Right lobe of liver (tissue), 6 donors: ENCODE measurements around the gene CLCN1. TPM values are rescaled to one million over a fixed set of nuclear protein-coding genes. Genes with fewer than 3 reads are reported as not detected.

Experiments
- ATAC-seq, 4 donors: fragments of 200-7000 bp; cut with Tn5 transposase; one replicate each; pipeline ENCODE4 v1.9.1; 2020; ENCODE audit warnings: mild to moderate bottlenecking in 4 of 4, moderate library complexity in 4 of 4
- DNase-seq, 3 donors: peaks; one replicate each; pipeline ENCODE4 v3.0.0-alpha.2; 2020
- H3K27ac ChIP-seq, 3 donors: fragments of 200-600 bp; one replicate each; pipeline ENCODE4 v1.8.0; 2022
- H3K27me3 ChIP-seq, 2 donors: fragments of 200-600 bp; one replicate each; pipeline ENCODE4 v1.8.0; 2022
- H3K36me3 ChIP-seq, 4 donors: fragments of 200-600 bp; sonication (generic) in 1 of 4; one replicate each; pipeline versions ENCODE4 v1.5.1 to v1.8.0; 2017 to 2022; ENCODE audit warnings: control low read depth in 1 of 4
- H3K4me1 ChIP-seq, 4 donors: fragments of 200-600 bp; sonication (generic) in 1 of 4; one replicate each; pipeline versions ENCODE4 v1.5.1 to v1.8.0; 2017 to 2022; ENCODE audit warnings: control low read depth in 1 of 4
- H3K4me3 ChIP-seq, 3 donors: fragments of 200-600 bp; one replicate each; pipeline ENCODE4 v1.8.0; 2022
- H3K9me3 ChIP-seq, 4 donors: fragments of 200-600 bp; sonication (generic) in 1 of 4; one replicate each; pipeline versions ENCODE4 v1.5.1 to v1.8.0; 2017 to 2022; ENCODE audit warnings: control low read depth in 1 of 4
- CTCF ChIP-seq, 4 donors: fragments of 200-600 bp in 3 of 4; fragments of 450-650 bp in 1 of 4; IDR thresholded peaks; one replicate each; pipeline versions ENCODE4 v1.5.1 to v1.8.0; 2016 to 2022; ENCODE audit warnings: antibody characterized with exemption in 4 of 4, mild to moderate bottlenecking in 2 of 4
- POLR2A ChIP-seq: fragments of 450-650 bp; IDR thresholded peaks from one replicate; pipeline ENCODE4 v1.6.1; 2017; ENCODE audit warnings: antibody characterized with exemption, mild to moderate bottlenecking
- WGBS: methylation state at CpG from one replicate; pipeline ENCODE4 v1.1.6; 2018; ENCODE audit warnings: low coverage, low lambda C conversion rate; ENCODE audit not compliant: insufficient coverage; ENCODE audit errors: missing lambda C conversion rate; 5-methylcytosine and 5-hydroxymethylcytosine counted together
- intact Hi-C, 2 donors: fragments of 100-400 bp; cut with DNase I; formaldehyde crosslinking; loops; one replicate each; pipeline versions ENCODE4 v1.11.2 to v1.14.1; 2022
- total RNA-seq, 6 experiments: library from RNA; depleted of rRNA in 2 of 6; stranded (reverse); fragments of >200 nt in 2 of 6; fragmentation: NEBNext Ultra II Directional in 3 of 6; extraction: Animal tissue kit (Norgen Biotek cat#: 25700) in 3 of 6; gene quantifications; one replicate each; pipeline versions ENCODE4 v1.1.0 to v1.2.4, GENCODE V29; 2016 to 2023
- donor health status: DM: no; HTN: yes; CAD: no.
- donor health status: DM: no; HTN: no; CAD: no.
- donor health status: DM: no; HTN: no; CAD: no.
- donor health status: DM: no; HTN: yes; CAD: no.
- donor health status: DM: no; HTN: yes; CAD: no.

The CLCN1 gene
- total RNA-seq, 6 experiments from 2014 or later = not detected

- Histone ChIP-seq H3K9me3 (no peaks in the 10 kb centered on the region), H3K4me3 (no peak overlapping the region), H3K4me1 (no peaks in the 10 kb centered on the region), H3K36me3 (peaks cover 2 to 75% (median 23%) of the 10 kb centered on the region in 4 donors), H3K27ac (no peak overlapping the region), H3K27me3 (no peaks in the 10 kb centered on the region)
- intact Hi-C loops = loop anchor here in 1 of 2 donors (10.0 kb wide), 1 partner anchor 51 kb away; no protein-coding TSS in a partner anchor
- DNase-seq (no peak), ATAC-seq (no peak)
- TF ChIP-seq CTCF (IDR thresholded peaks at IDR 0.05) (no peak), POLR2A (no peak)
Observed at GRCh38 chr7:143295870-143296269, 20.0 kb upstream of the CLCN1 start.

GRCh38 chr7:143296686-143297085, 19.2 kb upstream of the CLCN1 start:
- WGBS = 47% methylated on average over 2 of the region's 2 CpGs
- no peak for ATAC-seq
- Histone ChIP-seq H3K9me3 (no peaks in the 10 kb centered on the region), H3K27me3 (no peaks in the 10 kb centered on the region), H3K27ac (peak overlapping the region in 1 of 3 donors; percentile 4), H3K36me3 (peaks cover 2 to 83% (median 27%) of the 10 kb centered on the region in 4 donors), H3K4me1 (no peaks in the 10 kb centered on the region), H3K4me3 (no peak overlapping the region)
- TF ChIP-seq CTCF (IDR thresholded peaks at IDR 0.05) (no peak), POLR2A (no peak)
- no peak for DNase-seq
- intact Hi-C loops = loop anchor here in 1 of 2 donors (10.0 kb wide), 1 partner anchor 52 kb away; no protein-coding TSS in a partner anchor

GRCh38 chr7:143299346-143299745, 16.6 kb upstream of the CLCN1 start:
- Histone ChIP-seq H3K36me3 (peaks cover 2 to 84% (median 30%) of the 10 kb centered on the region in 4 donors), H3K9me3 (no peaks in the 10 kb centered on the region), H3K27me3 (no peaks in the 10 kb centered on the region), H3K4me3 (no peak overlapping the region), H3K27ac (no peak overlapping the region), H3K4me1 (no peaks in the 10 kb centered on the region)
- ATAC-seq (no peak), DNase-seq (no peak)
- intact Hi-C loops = loop anchor here in 1 of 2 donors (10.0 kb wide), 1 partner anchor 55 kb away; no protein-coding TSS in a partner anchor
- TF ChIP-seq CTCF (IDR thresholded peaks at IDR 0.05) = no peak
- no peak for TF ChIP-seq POLR2A
- WGBS = 82% methylated on average over 2 of the region's 2 CpGs

- H3K4me1 ChIP-seq = no peaks in the 10 kb centered on the region
- intact Hi-C loops = loop anchor here in 1 of 2 donors (10.0 kb wide), 1 partner anchor 55 kb away; no protein-coding TSS in a partner anchor
- H3K4me3 ChIP-seq = no peak overlapping the region
- H3K9me3 ChIP-seq = no peaks in the 10 kb centered on the region
- peaks cover 0 to 84% (median 28%) of the 10 kb centered on the region in 4 donors for H3K36me3 ChIP-seq
- no peak overlapping the region for H3K27ac ChIP-seq
- no peak for TF ChIP-seq POLR2A
- peak; percentile 41 to 70 (median 62) for TF ChIP-seq CTCF (IDR thresholded peaks at IDR 0.05)
- 40% methylated on average over 2 of the region's 8 CpGs for WGBS
- ATAC-seq (peak; percentile 95 to 96 (median 96)), DNase-seq (peak; percentile 57 to 71 (median 64))
- no peaks in the 10 kb centered on the region for H3K27me3 ChIP-seq
Observed at GRCh38 chr7:143299840-143300239, 16.1 kb upstream of the CLCN1 start.
